Measurements from ENCODE around the gene CTNNAL1.

DNA sequence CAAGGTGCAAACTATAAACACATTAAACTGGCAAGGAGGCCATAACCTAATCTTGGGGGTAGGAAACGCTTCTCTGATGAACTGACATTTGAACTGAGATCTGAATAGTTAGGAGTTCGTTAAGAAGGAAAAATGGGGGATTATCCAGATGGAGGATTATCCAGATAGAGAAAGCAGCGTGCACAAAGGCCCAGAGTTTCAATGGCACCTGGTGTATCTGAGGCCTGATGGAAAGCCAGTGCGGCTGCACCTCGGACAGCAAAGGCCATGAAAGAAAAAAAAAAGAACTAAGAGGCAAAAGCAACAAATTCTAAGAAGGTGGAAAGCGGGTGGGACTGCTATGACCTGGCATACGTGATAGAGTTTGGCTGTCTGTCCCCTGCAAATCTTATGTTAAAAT lies 13.0 kb upstream of the CTNNAL1 start:
- TF ChIP-seq, protein P1, sequence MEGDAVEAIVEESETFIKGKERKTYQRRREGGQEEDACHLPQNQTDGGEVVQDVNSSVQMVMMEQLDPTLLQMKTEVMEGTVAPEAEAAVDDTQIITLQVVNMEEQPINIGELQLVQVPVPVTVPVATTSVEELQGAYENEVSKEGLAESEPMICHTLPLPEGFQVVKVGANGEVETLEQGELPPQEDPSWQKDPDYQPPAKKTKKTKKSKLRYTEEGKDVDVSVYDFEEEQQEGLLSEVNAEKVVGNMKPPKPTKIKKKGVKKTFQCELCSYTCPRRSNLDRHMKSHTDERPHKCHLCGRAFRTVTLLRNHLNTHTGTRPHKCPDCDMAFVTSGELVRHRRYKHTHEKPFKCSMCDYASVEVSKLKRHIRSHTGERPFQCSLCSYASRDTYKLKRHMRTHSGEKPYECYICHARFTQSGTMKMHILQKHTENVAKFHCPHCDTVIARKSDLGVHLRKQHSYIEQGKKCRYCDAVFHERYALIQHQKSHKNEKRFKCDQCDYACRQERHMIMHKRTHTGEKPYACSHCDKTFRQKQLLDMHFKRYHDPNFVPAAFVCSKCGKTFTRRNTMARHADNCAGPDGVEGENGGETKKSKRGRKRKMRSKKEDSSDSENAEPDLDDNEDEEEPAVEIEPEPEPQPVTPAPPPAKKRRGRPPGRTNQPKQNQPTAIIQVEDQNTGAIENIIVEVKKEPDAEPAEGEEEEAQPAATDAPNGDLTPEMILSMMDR (IDR thresholded peaks at IDR 0.05 in 4 of 5, conservative IDR thresholded peaks at IDR 0.05 in 1 of 5) = no peak
- no peak for TF ChIP-seq POLR2A (IDR thresholded peaks at IDR 0.05)

Data from gastrocnemius medialis (tissue), 4 donors.